K562 treated with DMSO at 1 percent for 48 hours (cell line): ENCODE data around the gene CEP83. TPM values are rescaled to one million over a fixed set of nuclear protein-coding genes. Genes with fewer than 3 reads are reported as not detected.

Experiments
- total RNA-seq: library from RNA; unstranded; fragments of 300-600 nt; gene quantifications from 2 replicates; pipeline ENCODE4 v1.2.3, GENCODE V29; 2022; ENCODE audit warnings: low replicate concordance; ENCODE audit errors: extremely low read depth

The CEP83 gene
- not detected in 2 replicates for total RNA-seq

GRCh38 chr12:94459728-94460615 is at the start of gene CEP83:
TSS of gene CEP83 (minus strand) at chr12:94459867. CDS start at chr12:94412490, 47,377 bp downstream.

Other genes starting within 250 kb of the CEP83 start
- not detected in 2 replicates for gene TMCC3, start 190.7 kb upstream of the CEP83 start, total RNA-seq